ENCODE results near the gene DNM2. TPM values are rescaled to one million over a fixed set of nuclear protein-coding genes. Genes with fewer than 3 reads are reported as not detected.

The DNM2 gene
- total and polyA plus RNA-seq, 10 of the 15 experiments (the other 5 are each of a cell fraction or from before 2014, with no cell fraction given) = 1.2 to 146 (median 68.9) TPM

GRCh38 chr19:10784257-10784656, 66.4 kb downstream of the DNM2 start:
- TF ChIP-seq POLR2AphosphoS5 (IDR thresholded peaks at IDR 0.05; ENCODE audit: low read length) (no peak), DPF2 (IDR thresholded peaks at IDR 0.05) (no peak), SIN3A (IDR thresholded peaks at IDR 0.05; ENCODE audit: low read depth, low read length) (no peak), BRCA1 (IDR thresholded peaks at IDR 0.05; ENCODE audit: low read depth, low read length) (no peak), ZNF274 (IDR thresholded peaks at IDR 0.05; ENCODE audit: insufficient read depth, insufficient read length) (no peak), RELB (IDR thresholded peaks at IDR 0.05; ENCODE audit: low read depth) (no peak), CHD2 (IDR thresholded peaks at IDR 0.05; ENCODE audit: borderline replicate concordance, low read depth, low read length) (no peak), NR2F1 (conservative IDR thresholded peaks at IDR 0.05) (no peak), NBN (IDR thresholded peaks at IDR 0.05) (no peak), TCF7 (IDR thresholded peaks at IDR 0.05; ENCODE audit: borderline replicate concordance) (no peak), SMARCA5 (IDR thresholded peaks at IDR 0.05) (no peak), RUNX3 (IDR thresholded peaks at IDR 0.05; ENCODE audit: low read length) (no peak), GABPA (IDR thresholded peaks at IDR 0.05; ENCODE audit: low read depth) (no peak), CBX5 (IDR thresholded peaks at IDR 0.05; ENCODE audit: low read depth) (no peak)
- Histone ChIP-seq H3K27me3 (replicated peaks in 1 of 2; ENCODE audit: control insufficient read depth in 2 of 2, insufficient read depth in 2 of 2, low read length in 1 of 2) (no peaks in the 10 kb centered on the region), H2AFZ (ENCODE audit: control insufficient read depth, low read depth, low read length) (no peak overlapping the region), H3K36me3 (ENCODE audit: control insufficient read depth in 2 of 2, insufficient read depth in 2 of 2, low read length in 1 of 2) (peaks cover 36 to 38% of the 10 kb centered on the region in 2 experiments), H3K9me3 (replicated peaks; ENCODE audit: control insufficient read depth, insufficient read depth, low read length) (no peaks in the 10 kb centered on the region), H3K4me1 (ENCODE audit: control insufficient read depth, insufficient read depth, low read length) (no peaks in the 10 kb centered on the region), H3K4me3 (no peak overlapping the region), H3K27ac (ENCODE audit: control insufficient read depth, insufficient read depth) (no peak overlapping the region), H3K79me2 (ENCODE audit: control insufficient read depth, insufficient read depth, low read length) (no peaks in the 10 kb centered on the region), H3K4me2 (ENCODE audit: control insufficient read depth, insufficient read depth) (no peak overlapping the region), H4K20me1 (ENCODE audit: control insufficient read depth, insufficient read depth) (no peaks in the 10 kb centered on the region), H3K9ac (ENCODE audit: control insufficient read depth, insufficient read depth, low read length) (no peak overlapping the region)
- ChIA-PET POLR2A (interaction anchor here (1.2 kb wide), 1 partner anchor 10 kb away, joined by 3 read pairs; no protein-coding TSS in a partner anchor), SMC1A (ENCODE audit: uncharacterized antibody, unreplicated experiment) (no interaction called here), CTCF (interaction anchor here (1.0 kb wide), 1 partner anchor 80 kb away, joined by 3 read pairs; no protein-coding TSS in a partner anchor), RAD21 (ENCODE audit: unreplicated experiment) (interaction anchor here (0.9 kb wide), 1 partner anchor 66 kb away, joined by 3 read pairs; the partner anchor contains the start of gene DNM2)
- ATAC-seq (no peak), DNase-seq (ENCODE audit: low read depth, low spot score) (no peak), FAIRE-seq (no peak)
- WGBS (ENCODE audit: insufficient coverage, insufficient replicate concordance, low lambda C conversion rate, missing lambda C conversion rate) = 64% methylated on average over 10 of the region's 10 CpGs
- in situ Hi-C loops (cut with MboI) (no loop called here), intact Hi-C loops (cut with micrococcal nuclease; ENCODE audit: unreplicated experiment) (no loop called here)
- BruUV-seq (replicated peaks) = no TSS peak
